Neutrophil (primary cell): ENCODE results near the gene SMPD2.

Experiments
- H3K27ac ChIP-seq: fragments of 200-600 bp; sonication (generic); 2 replicates; pipeline ENCODE4 v1.5.1; 2016; ENCODE audit warnings: mild to moderate bottlenecking, moderate library complexity
- H3K27me3 ChIP-seq: fragments of 200-600 bp; sonication (generic); 2 replicates; pipeline ENCODE4 v1.6.0; 2016; ENCODE audit warnings: mild to moderate bottlenecking
- H3K36me3 ChIP-seq: fragments of 200-600 bp; sonication (generic); 2 replicates; pipeline ENCODE4 v1.5.1; 2017
- H3K4me1 ChIP-seq, 2 experiments: fragments of 200-600 bp in 1 of 2; sonication (generic) in 1 of 2; 1 replicate in 1 of 2; 2 replicates in 1 of 2; pipeline versions ENCODE4 v1.5.1 to v1.6.1; 2013 to 2016; ENCODE audit warnings: low read depth in 1 of 2, low read length in 1 of 2, mild to moderate bottlenecking in 1 of 2, moderate library complexity in 1 of 2; ENCODE audit not compliant: control insufficient read depth in 1 of 2, insufficient read depth in 1 of 2
- H3K4me3 ChIP-seq, 2 experiments: fragments of 200-600 bp in 1 of 2; sonication (generic) in 1 of 2; 1 replicate in 1 of 2; 2 replicates in 1 of 2; pipeline ENCODE4 v1.5.1; 2013 to 2016; ENCODE audit warnings: low read depth in 1 of 2, low read length in 1 of 2, mild to moderate bottlenecking in 1 of 2, moderate library complexity in 1 of 2
- H3K9me3 ChIP-seq: fragments of 200-600 bp; sonication (generic); 2 replicates; pipeline ENCODE4 v1.5.1; 2016
- CTCF ChIP-seq: fragments of 200-600 bp; sonication (generic); IDR thresholded peaks from 2 replicates; pipeline ENCODE4 v1.5.1; 2016; ENCODE audit warnings: antibody characterized with exemption

The SMPD2 gene

DNA sequence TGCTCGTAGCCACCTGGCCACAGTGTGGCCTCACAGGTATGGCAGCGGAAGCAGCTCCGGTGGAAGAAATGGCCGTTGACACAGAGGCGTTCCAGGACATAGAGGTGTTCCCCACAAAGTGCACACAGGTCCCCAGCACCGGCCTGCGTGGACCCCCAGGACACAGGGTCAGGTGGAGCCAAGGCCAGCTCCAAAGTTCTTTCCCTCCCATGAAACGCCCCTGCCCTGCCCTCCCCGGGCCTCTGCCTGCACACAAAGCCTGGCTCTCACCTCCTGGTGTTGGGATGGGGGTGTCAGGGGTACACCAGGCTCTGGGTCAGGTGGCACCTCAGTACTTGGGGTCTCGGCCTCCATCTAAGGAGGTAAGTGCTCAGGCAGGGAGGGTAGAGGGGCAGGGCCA lies 6.6 kb downstream of the SMPD2 start:
- peaks cover 98% of the 10 kb centered on the region for H3K36me3 ChIP-seq
- H3K9me3 ChIP-seq: no peaks in the 10 kb centered on the region
- H3K27me3 ChIP-seq: no peaks in the 10 kb centered on the region
- TF ChIP-seq CTCF: no peak
- peaks cover 24 to 29% of the 10 kb centered on the region in 2 experiments for H3K4me1 ChIP-seq
- peak overlapping the region; percentile 18 for H3K27ac ChIP-seq
- H3K4me3 ChIP-seq: no peak overlapping the region

DNA sequence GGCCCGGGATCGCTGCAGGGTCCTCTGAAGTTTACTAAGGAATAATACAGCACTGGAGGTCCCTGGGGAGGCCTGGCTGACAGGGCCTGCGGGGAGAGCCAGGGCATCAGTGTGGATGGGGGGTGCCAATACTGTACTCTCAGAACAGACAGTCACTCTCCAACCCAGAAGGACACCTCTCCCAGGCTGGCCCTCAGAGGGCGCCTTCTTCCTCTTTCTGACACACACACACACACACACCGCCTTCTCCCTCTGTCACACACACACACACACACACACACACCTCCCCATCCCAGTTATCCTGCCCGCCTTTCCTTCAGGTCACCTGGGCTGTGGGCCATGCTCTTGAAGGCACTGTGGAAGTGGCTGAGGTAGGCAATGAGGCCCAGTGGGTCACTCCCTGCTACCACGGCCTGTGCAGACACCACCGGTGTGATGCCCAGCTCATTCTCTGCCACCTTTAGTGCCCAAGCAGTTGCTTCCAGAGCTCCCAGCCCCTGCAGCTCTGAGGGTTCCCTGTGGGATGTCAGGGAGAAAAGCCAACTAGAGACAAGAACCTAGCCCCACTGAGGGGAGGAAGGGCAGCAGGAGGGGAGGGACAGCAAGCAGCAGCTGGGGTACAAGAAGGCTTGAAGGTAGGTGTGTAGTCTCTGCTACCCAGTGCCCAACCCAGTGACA lies 7.5 kb downstream of the SMPD2 start:
- H3K9me3 ChIP-seq: no peaks in the 10 kb centered on the region
- no peak for TF ChIP-seq CTCF
- no peak overlapping the region for H3K4me3 ChIP-seq
- H3K4me1 ChIP-seq: peaks cover 30 to 31% of the 10 kb centered on the region in 2 experiments
- no peaks in the 10 kb centered on the region for H3K27me3 ChIP-seq
- H3K36me3 ChIP-seq: peaks cover 99% of the 10 kb centered on the region
- H3K27ac ChIP-seq: peak overlapping the region; percentile 43

- no peak overlapping the region for H3K4me3 ChIP-seq
- H3K36me3 ChIP-seq: peaks cover 99% of the 10 kb centered on the region
- TF ChIP-seq CTCF: no peak
- peaks cover 36 to 37% of the 10 kb centered on the region in 2 experiments for H3K4me1 ChIP-seq
- peak overlapping the region; percentile 43 for H3K27ac ChIP-seq
- no peaks in the 10 kb centered on the region for H3K9me3 ChIP-seq
- H3K27me3 ChIP-seq: no peaks in the 10 kb centered on the region
These were observed 8.1 kb downstream of the SMPD2 start for GRCh38 chr6:109448615-109449014.

DNA sequence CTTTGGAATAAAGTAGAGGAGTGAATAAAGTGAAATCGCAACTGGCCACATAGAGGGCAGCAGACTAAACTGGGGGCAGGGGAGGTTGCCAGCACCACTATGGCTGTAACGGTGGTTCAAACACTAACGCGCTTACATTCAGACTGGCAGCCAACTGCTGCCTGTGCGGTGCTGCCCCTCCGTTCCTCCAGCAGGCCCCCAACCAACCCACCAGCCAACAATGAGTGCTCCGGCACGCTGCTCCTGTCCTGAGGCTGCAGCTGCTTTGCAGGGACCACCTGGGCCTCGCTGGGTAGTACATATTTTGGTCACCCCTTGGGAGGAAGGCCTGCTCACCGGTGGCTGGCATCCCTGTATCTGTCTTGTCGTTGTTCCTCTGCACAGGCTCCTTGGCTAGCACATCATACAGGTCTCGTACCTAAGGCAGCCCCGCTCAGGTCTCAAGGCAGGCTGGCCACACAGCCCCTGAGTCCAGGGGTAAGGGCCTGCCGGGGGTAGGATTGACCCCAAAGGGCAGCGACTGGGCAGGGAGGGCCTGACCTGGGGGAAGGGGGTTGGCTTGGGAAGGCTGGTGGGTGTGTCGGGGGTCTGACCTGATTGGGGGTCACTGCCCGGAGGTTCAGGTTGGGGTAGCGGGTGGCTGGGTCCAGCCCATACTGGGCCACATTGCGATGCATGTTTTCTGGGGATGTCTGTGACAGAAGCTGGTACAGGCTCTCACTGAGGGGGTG lies 8.7 kb downstream of the SMPD2 start:
- TF ChIP-seq CTCF: no peak
- Histone ChIP-seq H3K4me3 (no peak overlapping the region), H3K27ac (peak overlapping the region; percentile 43), H3K36me3 (peaks cover 96% of the 10 kb centered on the region), H3K27me3 (no peaks in the 10 kb centered on the region), H3K9me3 (no peaks in the 10 kb centered on the region), H3K4me1 (peaks cover 42 to 43% of the 10 kb centered on the region in 2 experiments)

GRCh38 chr6:109449795-109450673 lies 9.5 kb downstream of the SMPD2 start:
- TF ChIP-seq CTCF: no peak
- H3K4me1 ChIP-seq: peaks cover 48 to 49% of the 10 kb centered on the region in 2 experiments
- no peak overlapping the region for H3K4me3 ChIP-seq
- H3K9me3 ChIP-seq: no peaks in the 10 kb centered on the region
- H3K36me3 ChIP-seq: peaks cover 88% of the 10 kb centered on the region
- H3K27me3 ChIP-seq: no peaks in the 10 kb centered on the region
- peak overlapping the region; percentile 20 for H3K27ac ChIP-seq
